Liver (tissue), 3 donors: Measurements from ENCODE around the gene TRIP6.

Experiments used
- CTCF ChIP-seq: fragments of 150-350 bp; IDR thresholded peaks from 2 replicates; pipeline ENCODE4 v1.5.1; 2017; ENCODE audit warnings: improper control_type of control experiment, low read depth, low read length; ENCODE audit not compliant: missing input control
- EGR1 ChIP-seq, 2 donors: IDR thresholded peaks; 2 replicates each; pipeline ENCODE4 v1.6.1; 2016 to 2018; ENCODE audit warnings: antibody characterized with exemption in 2 of 2, low read depth in 2 of 2
- GABPA ChIP-seq, 2 donors: IDR thresholded peaks in 1 of 2; conservative IDR thresholded peaks in 1 of 2; 2 replicates each; pipeline ENCODE4 v1.6.1; 2016; ENCODE audit warnings: antibody characterized with exemption in 2 of 2, mild to moderate bottlenecking in 1 of 2, moderate library complexity in 1 of 2
- JUND ChIP-seq, 2 donors: IDR thresholded peaks; 2 replicates each; pipeline ENCODE4 v1.6.1; 2016; ENCODE audit warnings: antibody characterized with exemption in 2 of 2
- NR2F2 ChIP-seq: IDR thresholded peaks from 2 replicates; pipeline ENCODE4 v1.6.1; 2016; ENCODE audit warnings: antibody characterized with exemption
- REST ChIP-seq: IDR thresholded peaks from 2 replicates; pipeline ENCODE4 v1.6.1; 2016; ENCODE audit warnings: antibody characterized with exemption, mild to moderate bottlenecking
- RXRA ChIP-seq, 2 donors: IDR thresholded peaks; 2 replicates each; pipeline ENCODE4 v1.6.1; 2017 to 2018; ENCODE audit warnings: antibody characterized with exemption in 2 of 2, mild to moderate bottlenecking in 1 of 2
- TAF1 ChIP-seq: conservative IDR thresholded peaks from 2 replicates; pipeline ENCODE4 v1.6.1; 2016; ENCODE audit warnings: antibody characterized with exemption, mild to moderate bottlenecking
- TF ChIP-seq, protein P1 (sequence below): IDR thresholded peaks from 2 replicates; pipeline ENCODE4 v1.6.1; 2016; ENCODE audit warnings: antibody characterized with exemption
- donor health status: healthy.
- donor health status: healthy.

GRCh38 chr7:100891568-100892247 is 24.5 kb downstream of the TRIP6 start:
- TF ChIP-seq CTCF (no peak), REST (no peak), JUND (IDR thresholded peaks at IDR 0.05) (no peak), TAF1 (no peak), EGR1 (IDR thresholded peaks at IDR 0.05; ENCODE audit: low read depth in 2 of 2) (no peak), NR2F2 (no peak), GABPA (IDR thresholded peaks at IDR 0.05 in 1 of 2, conservative IDR thresholded peaks at IDR 0.05 in 1 of 2) (no peak), RXRA (IDR thresholded peaks at IDR 0.05) (no peak)
- TF ChIP-seq, protein P1, sequence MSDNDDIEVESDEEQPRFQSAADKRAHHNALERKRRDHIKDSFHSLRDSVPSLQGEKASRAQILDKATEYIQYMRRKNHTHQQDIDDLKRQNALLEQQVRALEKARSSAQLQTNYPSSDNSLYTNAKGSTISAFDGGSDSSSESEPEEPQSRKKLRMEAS, result no peak
